Measurements from ENCODE around the gene DUSP15.

Gene DUSP15

GRCh38 chr20:31894980-31895675 is 24.8 kb upstream of the DUSP15 start:
- FAIRE-seq, result no peak

- FAIRE-seq, result no peak
Observed at GRCh38 chr20:31890646-31891045, 20.3 kb upstream of the DUSP15 start.

GRCh38 chr20:31883829-31884228 is 13.5 kb upstream of the DUSP15 start:
- FAIRE-seq, result no peak

GRCh38 chr20:31881945-31882344 is 11.6 kb upstream of the DUSP15 start:
- FAIRE-seq, result no peak

GRCh38 chr20:31879143-31879987 is 9.0 kb upstream of the DUSP15 start:
- FAIRE-seq, result no peak

- no peak for FAIRE-seq
Observed at GRCh38 chr20:31877684-31878083, 7.4 kb upstream of the DUSP15 start.

- no peak for FAIRE-seq
Observed at GRCh38 chr20:31875671-31876070, 5.3 kb upstream of the DUSP15 start.

- FAIRE-seq, result no peak
Observed at GRCh38 chr20:31872406-31872805, 2.1 kb upstream of the DUSP15 start.

- no peak for FAIRE-seq
Observed at GRCh38 chr20:31871618-31871954, 1.3 kb upstream of the DUSP15 start.

- FAIRE-seq, result no peak
Observed at GRCh38 chr20:31870726-31871617, 645 bp upstream of the DUSP15 start.

- no peak for FAIRE-seq
Observed at GRCh38 chr20:31869673-31869941, 720 bp downstream of the DUSP15 start.

- FAIRE-seq, result no peak
Observed at GRCh38 chr20:31868853-31869672, 1.3 kb downstream of the DUSP15 start.

GRCh38 chr20:31866221-31866620 is 4.1 kb downstream of the DUSP15 start:
- no peak for FAIRE-seq

GRCh38 chr20:31864521-31865400 is 5.6 kb downstream of the DUSP15 start:
- FAIRE-seq, result no peak

- no peak for FAIRE-seq
Observed at GRCh38 chr20:31863296-31864085, 6.8 kb downstream of the DUSP15 start.

GRCh38 chr20:31862506-31862905 is 7.8 kb downstream of the DUSP15 start:
- no peak for FAIRE-seq

- no peak for FAIRE-seq
Observed at GRCh38 chr20:31862157-31862470, 8.2 kb downstream of the DUSP15 start.

- FAIRE-seq, result no peak
Observed at GRCh38 chr20:31861385-31862156, 8.8 kb downstream of the DUSP15 start.

GRCh38 chr20:31861135-31861384 is 9.3 kb downstream of the DUSP15 start:
- FAIRE-seq, result no peak

GRCh38 chr20:31860390-31861134 is 9.8 kb downstream of the DUSP15 start:
- FAIRE-seq, result no peak
